Measurements from ENCODE around the gene ANKRD34B.

Gene ANKRD34B

GRCh38 chr5:80569086-80569960 is 757 bp downstream of the ANKRD34B start:
- DNase-seq, result no peak

GRCh38 chr5:80568251-80568650 is 1.8 kb downstream of the ANKRD34B start:
- DNase-seq, result no peak

GRCh38 chr5:80566711-80567259 is 3.3 kb downstream of the ANKRD34B start:
- DNase-seq, result no peak

- peak; percentile 4 for DNase-seq
Observed at GRCh38 chr5:80565330-80565729, 4.8 kb downstream of the ANKRD34B start.

- no peak for DNase-seq
Observed at GRCh38 chr5:80559244-80559643, 10.8 kb downstream of the ANKRD34B start.

- no peak for DNase-seq
Observed at GRCh38 chr5:80555099-80555498, 15.0 kb downstream of the ANKRD34B start.

- no peak for DNase-seq
Observed at GRCh38 chr5:80554646-80555045, 15.4 kb downstream of the ANKRD34B start.

GRCh38 chr5:80541392-80541791 is 28.7 kb downstream of the ANKRD34B start:
- DNase-seq, result no peak

- no peak for DNase-seq
Observed at GRCh38 chr5:80540691-80541090, 29.4 kb downstream of the ANKRD34B start.

- DNase-seq, result peak; percentile 40
Observed at GRCh38 chr5:80516826-80517225, 53.3 kb downstream of the ANKRD34B start.

GRCh38 chr5:80509362-80509761 is 60.7 kb downstream of the ANKRD34B start:
- no peak for DNase-seq

- no peak for DNase-seq
Observed at GRCh38 chr5:80508844-80509243, 61.2 kb downstream of the ANKRD34B start.

- DNase-seq, result no peak
Observed at GRCh38 chr5:80507663-80508062, 62.4 kb downstream of the ANKRD34B start.
